ENCODE data around the gene CX3CL1.

DNA sequence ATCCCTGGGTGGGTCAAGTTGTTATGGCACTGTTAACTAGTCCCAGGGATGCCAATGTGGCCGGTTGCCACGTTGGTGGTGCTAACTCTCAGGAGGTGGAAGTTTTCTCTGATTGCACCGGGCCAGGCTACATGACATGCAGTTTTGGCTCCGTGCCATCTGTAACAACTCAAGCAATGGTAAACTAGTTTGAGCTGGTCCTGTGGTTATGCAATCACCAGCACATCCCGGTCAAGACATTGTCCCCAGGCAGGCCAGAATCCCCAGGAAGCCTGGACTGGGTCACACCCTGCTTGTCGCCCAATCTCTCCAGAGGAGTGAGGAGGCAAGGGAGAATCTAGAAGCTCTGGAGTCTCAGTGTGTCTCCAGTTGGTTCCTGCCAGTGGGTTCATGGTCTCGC, 22.2 kb downstream of the CX3CL1 start:
- TF ChIP-seq, protein P1, sequence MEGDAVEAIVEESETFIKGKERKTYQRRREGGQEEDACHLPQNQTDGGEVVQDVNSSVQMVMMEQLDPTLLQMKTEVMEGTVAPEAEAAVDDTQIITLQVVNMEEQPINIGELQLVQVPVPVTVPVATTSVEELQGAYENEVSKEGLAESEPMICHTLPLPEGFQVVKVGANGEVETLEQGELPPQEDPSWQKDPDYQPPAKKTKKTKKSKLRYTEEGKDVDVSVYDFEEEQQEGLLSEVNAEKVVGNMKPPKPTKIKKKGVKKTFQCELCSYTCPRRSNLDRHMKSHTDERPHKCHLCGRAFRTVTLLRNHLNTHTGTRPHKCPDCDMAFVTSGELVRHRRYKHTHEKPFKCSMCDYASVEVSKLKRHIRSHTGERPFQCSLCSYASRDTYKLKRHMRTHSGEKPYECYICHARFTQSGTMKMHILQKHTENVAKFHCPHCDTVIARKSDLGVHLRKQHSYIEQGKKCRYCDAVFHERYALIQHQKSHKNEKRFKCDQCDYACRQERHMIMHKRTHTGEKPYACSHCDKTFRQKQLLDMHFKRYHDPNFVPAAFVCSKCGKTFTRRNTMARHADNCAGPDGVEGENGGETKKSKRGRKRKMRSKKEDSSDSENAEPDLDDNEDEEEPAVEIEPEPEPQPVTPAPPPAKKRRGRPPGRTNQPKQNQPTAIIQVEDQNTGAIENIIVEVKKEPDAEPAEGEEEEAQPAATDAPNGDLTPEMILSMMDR (conservative IDR thresholded peaks at IDR 0.05): no peak
- no peak for TF ChIP-seq EZH2 (IDR thresholded peaks at IDR 0.05; ENCODE audit: low read depth)

All from PC-9 (cell line).